OCI-LY3 (cell line): ENCODE results near the gene NMBR.
"Not testable (repeated sequence)": the region's sequence is repeated elsewhere in the genome, so short reads cannot be mapped to it uniquely, and the experiment has no call there.

Experiments used
- H2AFZ ChIP-seq: fragments of 200-600, 300-600 bp; shearing (Covaris generic); 2 replicates; pipeline ENCODE4 v1.6.0; 2014; ENCODE audit warnings: antibody characterized with exemption, low read depth, low read length
- H3K27ac ChIP-seq: fragments of 200-600, 300-600 bp; sonication (generic); 2 replicates; pipeline ENCODE4 v1.5.1; 2014; ENCODE audit warnings: mild to moderate bottlenecking, low read length, moderate library complexity, mixed read lengths
- H3K27me3 ChIP-seq: fragments of 200-600, 300-600 bp; sonication (generic); 2 replicates; pipeline ENCODE4 v1.6.1; 2014; ENCODE audit warnings: low read depth, low read length, mixed read lengths
- H3K36me3 ChIP-seq: fragments of 200-600, 300-600 bp; sonication (generic); replicated peaks from 2 replicates; pipeline ENCODE3; 2014; ENCODE audit warnings: low read depth, low read length, mixed read lengths
- H3K4me1 ChIP-seq: fragments of 300-600, 200-600 bp; sonication (generic); 2 replicates; pipeline ENCODE4 v1.6.1; 2014; ENCODE audit warnings: low read length, mixed read lengths
- H3K4me2 ChIP-seq: fragments of 200-600, 300-600 bp; sonication (generic); 2 replicates; pipeline ENCODE4 v1.6.1; 2014; ENCODE audit warnings: low read length, mixed read lengths
- H3K4me3 ChIP-seq: fragments of 300-600, 200-600 bp; sonication (generic); 2 replicates; pipeline ENCODE4 v1.5.1; 2014; ENCODE audit warnings: antibody characterized with exemption, mild to moderate bottlenecking, low read length, moderate library complexity
- H3K79me2 ChIP-seq: fragments of 300-600, 200-600 bp; shearing (Covaris generic); 2 replicates; pipeline ENCODE4 v1.6.1; 2014; ENCODE audit warnings: mild to moderate bottlenecking, low read length, mixed read lengths
- H3K9ac ChIP-seq: fragments of 300-600, 200-600 bp; shearing (Covaris generic); 2 replicates; pipeline ENCODE4 v1.6.0; 2014; ENCODE audit warnings: mild to moderate bottlenecking, low read length, moderate library complexity
- H3K9me3 ChIP-seq: fragments of 200-600, 300-600 bp; shearing (Covaris generic); 2 replicates; pipeline ENCODE4 v1.6.1; 2014; ENCODE audit warnings: low read length, mixed read lengths; ENCODE audit not compliant: insufficient read depth
- H4K20me1 ChIP-seq: fragments of 200-600, 300-600 bp; sonication (generic); 2 replicates; pipeline ENCODE4 v1.6.1; 2016; ENCODE audit warnings: low read length, mixed read lengths; ENCODE audit not compliant: insufficient read depth
- EZH2phosphoT487 ChIP-seq: fragments of 200-600 bp; shearing (Covaris generic); IDR thresholded peaks from 2 replicates; pipeline ENCODE4 v1.6.1; 2018; ENCODE audit warnings: antibody characterized with exemption, mixed run types, low read depth
- TF ChIP-seq, protein P1 (sequence below): fragments of 200-600, 300-600 bp; sonication (generic); IDR thresholded peaks from 2 replicates; pipeline ENCODE4 v1.5.1; 2014; ENCODE audit warnings: antibody characterized with exemption, low read length, low read depth

Gene NMBR

DNA sequence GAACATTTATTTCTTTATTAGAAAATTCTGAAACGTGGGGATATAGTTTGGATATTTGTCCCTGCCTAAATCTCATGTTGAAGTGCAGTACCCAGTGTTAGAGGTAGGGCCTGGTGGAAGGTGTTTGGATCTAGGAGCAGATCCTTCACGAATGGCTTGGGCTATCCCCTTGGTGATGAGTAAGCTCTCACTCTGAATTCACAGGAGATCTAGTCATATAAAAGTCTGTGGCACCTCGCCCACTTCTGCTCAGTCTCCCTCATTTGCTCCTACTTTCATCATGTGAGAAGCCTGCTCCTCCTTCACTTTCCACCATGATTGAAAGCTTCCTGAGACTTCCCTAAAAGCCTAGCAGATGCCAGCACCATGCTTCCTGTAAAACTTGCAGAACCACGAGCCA lies 111.0 kb downstream of the NMBR start:
- Histone ChIP-seq H2AFZ (no peak overlapping the region), H4K20me1 (no peaks in the 10 kb centered on the region), H3K79me2 (no peaks in the 10 kb centered on the region)

DNA sequence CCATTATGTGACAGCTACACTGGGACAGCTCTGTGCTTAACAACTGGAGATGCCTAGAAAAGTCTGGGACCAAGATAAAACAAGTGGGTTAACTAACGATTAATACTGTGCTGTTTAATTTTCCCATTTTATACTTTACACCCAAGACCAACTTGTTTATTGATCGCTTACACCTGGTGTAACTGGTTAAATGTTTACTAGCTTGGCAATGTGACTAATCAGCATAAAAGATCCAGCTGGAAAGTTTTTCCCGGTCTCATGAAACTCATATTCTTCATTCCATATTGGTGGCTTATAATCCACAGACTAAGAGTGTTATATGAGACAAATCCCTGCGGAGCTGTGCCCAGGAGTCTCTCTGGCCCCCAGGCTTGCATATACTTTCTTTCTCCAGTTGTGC lies 115.9 kb downstream of the NMBR start:
- no peak overlapping the region for H3K9ac ChIP-seq
- H3K27me3 ChIP-seq = no peaks in the 10 kb centered on the region
- no peaks in the 10 kb centered on the region for H3K4me1 ChIP-seq
- H3K79me2 ChIP-seq = no peaks in the 10 kb centered on the region
- no peaks in the 10 kb centered on the region for H4K20me1 ChIP-seq
- no peak overlapping the region for H3K4me2 ChIP-seq
- no peak overlapping the region for H3K4me3 ChIP-seq
- H3K36me3 ChIP-seq = no peaks in the 10 kb centered on the region
- no peak for TF ChIP-seq EZH2phosphoT487
- TF ChIP-seq, protein P1, sequence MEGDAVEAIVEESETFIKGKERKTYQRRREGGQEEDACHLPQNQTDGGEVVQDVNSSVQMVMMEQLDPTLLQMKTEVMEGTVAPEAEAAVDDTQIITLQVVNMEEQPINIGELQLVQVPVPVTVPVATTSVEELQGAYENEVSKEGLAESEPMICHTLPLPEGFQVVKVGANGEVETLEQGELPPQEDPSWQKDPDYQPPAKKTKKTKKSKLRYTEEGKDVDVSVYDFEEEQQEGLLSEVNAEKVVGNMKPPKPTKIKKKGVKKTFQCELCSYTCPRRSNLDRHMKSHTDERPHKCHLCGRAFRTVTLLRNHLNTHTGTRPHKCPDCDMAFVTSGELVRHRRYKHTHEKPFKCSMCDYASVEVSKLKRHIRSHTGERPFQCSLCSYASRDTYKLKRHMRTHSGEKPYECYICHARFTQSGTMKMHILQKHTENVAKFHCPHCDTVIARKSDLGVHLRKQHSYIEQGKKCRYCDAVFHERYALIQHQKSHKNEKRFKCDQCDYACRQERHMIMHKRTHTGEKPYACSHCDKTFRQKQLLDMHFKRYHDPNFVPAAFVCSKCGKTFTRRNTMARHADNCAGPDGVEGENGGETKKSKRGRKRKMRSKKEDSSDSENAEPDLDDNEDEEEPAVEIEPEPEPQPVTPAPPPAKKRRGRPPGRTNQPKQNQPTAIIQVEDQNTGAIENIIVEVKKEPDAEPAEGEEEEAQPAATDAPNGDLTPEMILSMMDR = no peak
- H3K9me3 ChIP-seq = no peaks in the 10 kb centered on the region
- no peak overlapping the region for H3K27ac ChIP-seq
- no peak overlapping the region for H2AFZ ChIP-seq

More for the DNA sequence above, 111.0 kb downstream of the NMBR start:
- H3K4me1 ChIP-seq = no peaks in the 10 kb centered on the region
- H3K9me3 ChIP-seq = no peaks in the 10 kb centered on the region
- no peak overlapping the region for H3K9ac ChIP-seq
- no peaks in the 10 kb centered on the region for H3K27me3 ChIP-seq
- no peak for TF ChIP-seq EZH2phosphoT487
- TF ChIP-seq, protein P1 = no peak
- H3K4me2 ChIP-seq = no peak overlapping the region
- no peaks in the 10 kb centered on the region for H3K36me3 ChIP-seq
- no peak overlapping the region for H3K4me3 ChIP-seq
- H3K27ac ChIP-seq = no peak overlapping the region

DNA sequence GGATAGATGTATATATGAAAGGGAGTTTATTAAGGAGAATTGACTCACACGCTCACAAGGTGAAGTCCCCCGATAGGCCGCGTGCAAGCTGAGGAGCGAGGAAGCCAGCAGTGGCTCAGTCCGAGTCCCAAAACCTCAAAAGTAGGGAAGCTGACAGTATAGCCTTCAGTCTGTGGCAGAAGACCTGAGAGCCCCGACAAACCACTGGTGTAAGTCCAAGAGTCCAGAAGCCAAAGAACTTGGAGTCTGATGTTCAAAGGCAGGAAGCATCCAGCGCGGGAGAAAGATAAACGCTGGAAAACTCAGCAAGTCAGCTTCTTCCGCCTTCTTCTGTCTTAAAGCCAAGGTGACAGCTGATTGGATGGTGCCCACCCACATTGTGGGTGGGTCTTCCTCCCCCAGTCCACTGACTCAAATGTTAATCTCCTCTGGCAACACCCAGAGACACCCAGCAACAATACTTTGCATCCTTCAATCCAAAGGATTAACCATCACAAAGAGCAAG lies 116.8 kb downstream of the NMBR start:
- H4K20me1 ChIP-seq = no peaks in the 10 kb centered on the region
- no peak overlapping the region for H3K9ac ChIP-seq
- no peaks in the 10 kb centered on the region for H3K79me2 ChIP-seq
- no peaks in the 10 kb centered on the region for H3K36me3 ChIP-seq
- H3K27ac ChIP-seq = no peak overlapping the region
- no peaks in the 10 kb centered on the region for H3K9me3 ChIP-seq
- no peak overlapping the region for H3K4me2 ChIP-seq
- no peaks in the 10 kb centered on the region for H3K27me3 ChIP-seq
- no peak overlapping the region for H3K4me3 ChIP-seq
- TF ChIP-seq EZH2phosphoT487 = no peak
- TF ChIP-seq, protein P1 = no peak
- H2AFZ ChIP-seq = no peak overlapping the region
- H3K4me1 ChIP-seq = no peaks in the 10 kb centered on the region

DNA sequence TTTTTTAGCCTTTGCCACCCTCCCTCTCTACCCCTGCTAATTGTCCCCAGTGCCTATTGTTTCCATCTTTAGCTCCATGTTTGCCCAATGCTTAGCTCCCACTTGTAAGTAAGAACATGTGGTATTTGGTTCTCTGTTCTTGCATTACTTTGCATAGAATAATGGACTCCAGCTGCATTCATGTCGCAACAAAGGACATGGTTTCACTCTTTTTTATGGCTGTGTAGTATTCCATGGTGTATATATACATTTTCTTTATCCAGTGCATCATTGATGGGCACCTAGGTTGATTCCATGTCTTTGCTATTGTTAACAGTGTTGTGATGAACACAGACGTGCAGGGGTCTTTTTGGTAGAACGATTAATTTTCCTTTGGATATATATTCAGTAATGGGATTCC lies 118.4 kb downstream of the NMBR start:
- H3K4me3 ChIP-seq = no peak overlapping the region
- H3K27me3 ChIP-seq = no peaks in the 10 kb centered on the region
- no peak overlapping the region for H3K4me2 ChIP-seq
- no peak overlapping the region for H3K9ac ChIP-seq
- no peak overlapping the region for H2AFZ ChIP-seq
- no peaks in the 10 kb centered on the region for H3K4me1 ChIP-seq
- no peaks in the 10 kb centered on the region for H3K79me2 ChIP-seq
- H4K20me1 ChIP-seq = no peaks in the 10 kb centered on the region
- no peaks in the 10 kb centered on the region for H3K36me3 ChIP-seq
- no peak overlapping the region for H3K27ac ChIP-seq
- H3K9me3 ChIP-seq = no peaks in the 10 kb centered on the region
- TF ChIP-seq, protein P1 = no peak
- TF ChIP-seq EZH2phosphoT487 = no peak

DNA sequence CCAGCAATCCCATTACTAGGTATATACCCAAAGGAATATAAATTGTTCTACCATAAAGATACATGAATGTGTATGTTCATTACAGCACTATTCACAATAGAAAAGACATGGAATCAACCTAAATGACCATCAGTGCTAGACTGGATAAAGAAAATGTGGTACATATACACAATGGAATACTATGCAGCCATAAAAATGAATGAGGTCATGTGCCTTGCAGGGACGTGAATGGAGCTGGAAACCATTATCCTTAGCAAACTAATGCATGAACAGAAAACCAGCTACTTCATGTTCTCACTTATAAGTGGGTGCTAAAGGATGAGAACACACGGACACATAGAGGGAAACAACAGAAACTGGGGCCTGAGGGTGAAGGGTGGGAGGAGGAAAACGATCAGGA lies 119.1 kb downstream of the NMBR start:
- H3K27ac ChIP-seq, H2AFZ ChIP-seq, H3K9me3 ChIP-seq, H3K4me1 ChIP-seq, H3K4me3 ChIP-seq, H4K20me1 ChIP-seq, H3K79me2 ChIP-seq, H3K9ac ChIP-seq, H3K27me3 ChIP-seq, H3K4me2 ChIP-seq, H3K36me3 ChIP-seq: not testable (repeated sequence)
